ENCODE results near the gene SKAP1.
"Not testable (repeated sequence)": the region's sequence is repeated elsewhere in the genome, so short reads cannot be mapped to it uniquely, and the experiment has no call there.

SKAP1 gene

GRCh38 chr17:48194097-48194550 is 235.9 kb downstream of the SKAP1 start:
- DNase-seq = no peak

GRCh38 chr17:48192321-48192731 is 237.7 kb downstream of the SKAP1 start:
- no peak for DNase-seq

GRCh38 chr17:48191362-48191761 is 238.7 kb downstream of the SKAP1 start:
- DNase-seq = no peak

GRCh38 chr17:48190871-48191270 is 239.1 kb downstream of the SKAP1 start:
- DNase-seq = no peak

- DNase-seq = no peak
Measured at GRCh38 chr17:48187872-48188608, 242.0 kb downstream of the SKAP1 start.

- not testable (repeated sequence) for DNase-seq
Measured at GRCh38 chr17:48186317-48186716, 243.7 kb downstream of the SKAP1 start.

- DNase-seq = no peak
Measured at GRCh38 chr17:48184721-48185120, 245.3 kb downstream of the SKAP1 start.

- no peak for DNase-seq
Measured at GRCh38 chr17:48181653-48182052, 248.4 kb downstream of the SKAP1 start.

- no peak for DNase-seq
Measured at GRCh38 chr17:48180842-48181629, 249.0 kb downstream of the SKAP1 start.

GRCh38 chr17:48179071-48179945 is 250.7 kb downstream of the SKAP1 start:
- DNase-seq = no peak

- no peak for DNase-seq
Measured at GRCh38 chr17:48178317-48178716, 251.7 kb downstream of the SKAP1 start.

- no peak for DNase-seq
Measured at GRCh38 chr17:48177816-48178215, 252.2 kb downstream of the SKAP1 start.

GRCh38 chr17:48176471-48176855 is 253.6 kb downstream of the SKAP1 start:
- no peak for DNase-seq

GRCh38 chr17:48175692-48176470 is 254.1 kb downstream of the SKAP1 start:
- DNase-seq = no peak

- DNase-seq = no peak
Measured at GRCh38 chr17:48174833-48175523, 255.0 kb downstream of the SKAP1 start.

- no peak for DNase-seq
Measured at GRCh38 chr17:48173191-48173984, 256.6 kb downstream of the SKAP1 start.

GRCh38 chr17:48169926-48170325 is 260.1 kb downstream of the SKAP1 start:
- DNase-seq = no peak

GRCh38 chr17:48163809-48164208 is 266.2 kb downstream of the SKAP1 start:
- DNase-seq = no peak

GRCh38 chr17:48162946-48163506 is 267.0 kb downstream of the SKAP1 start:
- DNase-seq = no peak

- DNase-seq = no peak
Measured at GRCh38 chr17:48162306-48162934, 267.6 kb downstream of the SKAP1 start.

Measured in inflammatory macrophage treated with lipopolysaccharide for 4 hours (primary cell).